B cell (primary cell): Measurements from ENCODE around the gene SCN4B. TPM values are rescaled to one million over a fixed set of nuclear protein-coding genes. Genes with fewer than 3 reads are reported as not detected.

ENCODE experiments used
- ATAC-seq: fragments of 200-7000 bp; cut with Tn5 transposase; one replicate; pipeline ENCODE4 v1.10.0; 2021; ENCODE audit warnings: low read depth, mild to moderate bottlenecking, moderate number of reproducible peaks, moderate library complexity
- CTCF ChIA-PET: fragments of 350-600 bp; sonication (Branson Sonifier 250); formaldehyde crosslinking; loops from one replicate; lab custom pipeline; 2021; ENCODE audit warnings: antibody characterized with exemption, inconsistent platforms; lab: Charles Lee
- POLR2A ChIA-PET: fragments of 350-600 bp; sonication (Branson Sonifier 250); formaldehyde crosslinking; loops from one replicate; lab custom pipeline; 2021; ENCODE audit warnings: antibody characterized with exemption; lab: Charles Lee
- DNase-seq: peaks from one replicate; pipeline ENCODE4 v3.0.0; 2013
- H2AFZ ChIP-seq: 2 replicates; pipeline ENCODE4 v1.6.1; 2012; ENCODE audit warnings: mild to moderate bottlenecking, low read depth, low read length; ENCODE audit not compliant: insufficient read depth, poor library complexity, severe bottlenecking
- H3K27ac ChIP-seq, 2 donors: 1 replicate in 1 of 2; 2 replicates in 1 of 2; pipeline ENCODE4 v1.5.1; 2012 to 2013; ENCODE audit warnings: low read length in 2 of 2, mild to moderate bottlenecking in 2 of 2, moderate library complexity in 1 of 2
- H3K27me3 ChIP-seq, 4 experiments: fragments of 200-600 bp in 1 of 4; sonication (generic) in 1 of 4; replicated peaks in 1 of 4; 1 replicate in 2 of 4; 2 replicates in 2 of 4; pipeline versions ENCODE4 v1.6.1 to v1.7.0; 2013 to 2016; ENCODE audit warnings: low read length in 3 of 4, mild to moderate bottlenecking in 2 of 4, mixed read lengths in 1 of 4, moderate library complexity in 1 of 4; ENCODE audit not compliant: insufficient read depth in 4 of 4, control insufficient read depth in 3 of 4; ENCODE audit errors: control extremely low read depth in 1 of 4
- H3K36me3 ChIP-seq, 2 experiments: replicated peaks in 1 of 2; 1 replicate in 1 of 2; 2 replicates in 1 of 2; pipeline versions ENCODE4 v1.6.1 to v1.7.1; 2013; ENCODE audit warnings: low read length in 1 of 2; ENCODE audit not compliant: insufficient read depth in 2 of 2, control insufficient read depth in 1 of 2; ENCODE audit errors: control extremely low read depth in 1 of 2, extremely low read depth in 1 of 2
- H3K4me1 ChIP-seq, 2 donors: fragments of 200-600 bp in 1 of 2; sonication (generic) in 1 of 2; 1 replicate in 1 of 2; 2 replicates in 1 of 2; pipeline versions ENCODE4 v1.5.1 to v1.6.1; 2013 to 2017; ENCODE audit warnings: low read length in 2 of 2; ENCODE audit not compliant: control insufficient read depth in 2 of 2, insufficient read depth in 2 of 2
- H3K4me2 ChIP-seq: replicated peaks from 2 replicates; pipeline ENCODE3; 2012; ENCODE audit warnings: mild to moderate bottlenecking, low read depth, low read length; ENCODE audit not compliant: poor library complexity, severe bottlenecking
- H3K4me3 ChIP-seq, 5 experiments: fragments of 200-600 bp in 1 of 5; sonication (generic) in 1 of 5; 1 replicate in 3 of 5; 2 replicates in 2 of 5; pipeline versions ENCODE4 v1.5.1 to v1.7.0; 2011 to 2016; ENCODE audit warnings: low read length in 4 of 5, mild to moderate bottlenecking in 4 of 5, low read depth in 2 of 5, control low read depth in 1 of 5, moderate library complexity in 1 of 5; ENCODE audit not compliant: insufficient read depth in 1 of 5; ENCODE audit errors: control extremely low read depth in 1 of 5, extremely low read depth in 1 of 5
- H3K79me2 ChIP-seq: fragments of 200-600 bp; sonication (generic); one replicate; pipeline ENCODE4 v1.6.0; 2016; ENCODE audit warnings: low read length; ENCODE audit not compliant: control insufficient read depth, insufficient read depth
- H3K9ac ChIP-seq: fragments of 200-600 bp; sonication (generic); 2 replicates; pipeline ENCODE4 v1.6.1; 2017; ENCODE audit warnings: mild to moderate bottlenecking, low read length, moderate library complexity
- H3K9me3 ChIP-seq, 3 donors: one replicate each; pipeline versions ENCODE4 v1.6.1 to v1.7.1; 2013; ENCODE audit warnings: low read length in 2 of 3; ENCODE audit not compliant: control insufficient read depth in 2 of 3, insufficient read depth in 1 of 3; ENCODE audit errors: control extremely low read depth in 1 of 3
- H4K20me1 ChIP-seq: 2 replicates; pipeline ENCODE4 v1.6.0; 2012; ENCODE audit warnings: mild to moderate bottlenecking, low read length; ENCODE audit not compliant: insufficient read depth, control insufficient read depth, poor library complexity, severe bottlenecking
- H3K27ac Mint-ChIP-seq: one replicate; pipeline ENCODE4 v1.8.0; 2021; ENCODE audit warnings: mixed read lengths
- H3K27me3 Mint-ChIP-seq: one replicate; pipeline ENCODE4 v1.8.0; 2021; ENCODE audit warnings: mixed read lengths
- H3K4me1 Mint-ChIP-seq: one replicate; pipeline ENCODE4 v1.8.0; 2021; ENCODE audit warnings: mixed read lengths
- H3K4me3 Mint-ChIP-seq: one replicate; pipeline ENCODE4 v1.8.0; 2021; ENCODE audit warnings: mixed read lengths
- H3K9me3 Mint-ChIP-seq: one replicate; pipeline ENCODE4 v1.8.0; 2022; ENCODE audit warnings: mixed read lengths; ENCODE audit not compliant: insufficient read depth
- CTCF ChIP-seq: fragments of 200-600 bp; IDR thresholded peaks from one replicate; pipeline ENCODE4 v1.8.0; 2022; ENCODE audit warnings: antibody characterized with exemption, mild to moderate bottlenecking
- EZH2 ChIP-seq: IDR thresholded peaks from 2 replicates; pipeline ENCODE4 v1.6.1; 2012; ENCODE audit warnings: borderline replicate concordance, low read depth, mild to moderate bottlenecking, moderate library complexity, low read length; ENCODE audit not compliant: insufficient read depth, poor library complexity, severe bottlenecking
- WGBS: methylation state at CpG from one replicate; pipeline ENCODE4 v1.1.5; 2013; ENCODE audit warnings: missing lambda C conversion rate; ENCODE audit not compliant: insufficient coverage; 5-methylcytosine and 5-hydroxymethylcytosine counted together
- intact Hi-C: fragments of 100-400 bp; cut with micrococcal nuclease; formaldehyde crosslinking; loops from one replicate; pipeline ENCODE4 v1.10.0; 2022
- polyA plus RNA-seq: library from polyadenylated mRNA; depleted of rRNA; stranded (reverse); fragments of >200 nt; gene quantifications from 2 replicates; pipeline ENCODE4 v1.2.3, GENCODE V29; 2012
- total RNA-seq, 2 donors: library from RNA; stranded (reverse); fragments of 120-200 nt in 1 of 2; gene quantifications; 1 replicate in 1 of 2; 2 replicates in 1 of 2; pipeline versions ENCODE4 v1.2.3 to v1.2.4, GENCODE V29; 2013 to 2022

SCN4B gene
- total and polyA plus RNA-seq, 2 donors (not counting 1 experiment from before 2014, with no cell fraction given): not detected

- Mint-ChIP-seq H3K9me3 (no peaks in the 10 kb centered on the region), H3K4me1 (no peaks in the 10 kb centered on the region), H3K4me3 (no peak overlapping the region), H3K27ac (no peak overlapping the region), H3K27me3 (peaks cover 31% of the 10 kb centered on the region)
- Histone ChIP-seq H3K4me3 (no peak overlapping the region), H3K79me2 (no peaks in the 10 kb centered on the region), H3K4me1 (no peaks in the 10 kb centered on the region), H3K27me3 (peaks cover 0 to 12% (median 2%) of the 10 kb centered on the region in 4 experiments), H3K9ac (no peak overlapping the region), H3K36me3 (no peaks in the 10 kb centered on the region), H2AFZ (no peak overlapping the region), H3K9me3 (no peaks in the 10 kb centered on the region), H4K20me1 (no peaks in the 10 kb centered on the region), H3K27ac (no peak overlapping the region), H3K4me2 (no peak overlapping the region)
- POLR2A ChIA-PET: no interaction called here
- ATAC-seq: no peak
- TF ChIP-seq CTCF (no peak), EZH2 (no peak)
- no peak for DNase-seq
- CTCF ChIA-PET: interaction anchor here (1.3 kb wide), 1 partner anchor 39 kb away, joined by 5 read pairs; no protein-coding TSS in a partner anchor
- WGBS: 90% methylated on average over 9 of the region's 15 CpGs
- intact Hi-C loops: no loop called here
Observed at GRCh38 chr11:118132385-118133151, 20.1 kb downstream of the SCN4B start.

DNA sequence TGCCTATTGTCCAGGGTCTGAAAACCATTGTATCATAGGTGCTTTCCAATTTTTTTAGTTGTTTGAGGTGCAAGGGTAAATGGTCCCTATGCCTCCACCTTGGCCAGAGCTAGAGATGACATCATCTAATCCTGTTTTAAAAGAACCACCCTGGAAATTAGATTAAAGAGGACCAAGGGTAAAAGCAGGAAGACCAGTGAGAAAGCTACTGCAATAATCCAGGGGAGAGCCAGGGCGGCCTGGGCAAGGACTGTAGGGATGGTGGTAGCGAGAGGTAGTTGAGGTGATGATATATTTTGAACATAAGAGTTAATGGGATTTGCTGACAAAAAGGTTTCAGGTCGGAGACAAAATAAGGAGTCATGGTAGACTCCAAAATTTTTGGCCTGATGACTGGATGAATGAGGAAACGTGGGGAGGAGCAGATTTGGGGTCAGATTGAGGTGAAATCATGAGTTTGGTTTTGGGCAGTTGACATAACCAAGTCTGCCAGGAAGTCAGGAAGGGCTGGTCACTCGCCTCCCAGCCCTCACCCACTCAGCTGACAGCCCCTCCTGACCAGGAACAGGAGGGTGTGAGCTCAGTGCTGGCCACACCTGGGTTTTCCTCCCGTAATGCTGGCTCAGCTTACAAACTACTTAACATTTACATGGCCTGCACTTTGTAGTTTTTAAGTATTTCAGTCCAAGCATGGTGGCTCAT lies 23.0 kb downstream of the SCN4B start:
- DNase-seq (no peak), ATAC-seq (no peak)
- Histone ChIP-seq H3K9ac (no peak overlapping the region), H3K4me2 (no peak overlapping the region), H4K20me1 (no peaks in the 10 kb centered on the region), H3K9me3 (no peaks in the 10 kb centered on the region), H2AFZ (no peak overlapping the region), H3K4me1 (no peaks in the 10 kb centered on the region), H3K27me3 (peaks cover 0 to 12% (median 0%) of the 10 kb centered on the region in 4 experiments), H3K27ac (no peak overlapping the region), H3K4me3 (no peak overlapping the region), H3K79me2 (no peaks in the 10 kb centered on the region), H3K36me3 (no peaks in the 10 kb centered on the region)
- H3K4me1 Mint-ChIP-seq: no peaks in the 10 kb centered on the region
- H3K4me3 Mint-ChIP-seq: no peak overlapping the region
- CTCF ChIA-PET: no interaction called here
- H3K27me3 Mint-ChIP-seq: peaks cover 25% of the 10 kb centered on the region
- POLR2A ChIA-PET: no interaction called here
- intact Hi-C loops: no loop called here
- TF ChIP-seq EZH2: no peak
- no peak for TF ChIP-seq CTCF
- H3K27ac Mint-ChIP-seq: no peak overlapping the region
- 88% methylated on average over 6 of the region's 6 CpGs for WGBS
- H3K9me3 Mint-ChIP-seq: no peaks in the 10 kb centered on the region
